ENCODE results near the gene ITSN2. TPM values are rescaled to one million over a fixed set of nuclear protein-coding genes. Genes with fewer than 3 reads are reported as not detected.

ITSN2 gene
- total RNA-seq, 5 donors from 2014 or later (not counting 1 experiment from before 2014, with no cell fraction given) = 95.7 to 110 (median 101) TPM

- Mint-ChIP-seq H3K4me1 (peaks cover 17 to 31% (median 30%) of the 10 kb centered on the region in 3 donors), H3K9me3 (no peaks in the 10 kb centered on the region), H3K27me3 (no peaks in the 10 kb centered on the region), H3K36me3 (peaks cover 34% of the 10 kb centered on the region), H3K27ac (peak overlapping the region in 1 of 2 donors; percentile 1), H3K4me3 (no peak overlapping the region)
- ATAC-seq (replicated peaks in 1 of 4) (no peak), DNase-seq (no peak)
- Histone ChIP-seq H3K27me3 (replicated peaks in 1 of 2; ENCODE audit: control insufficient read depth in 2 of 2, extremely low read depth in 1 of 2, insufficient read depth in 2 of 2, low read length in 1 of 2) (no peaks in the 10 kb centered on the region), H3K4me3 (ENCODE audit: control insufficient read depth in 1 of 2, extremely low read depth in 1 of 2, low read length in 1 of 2) (no peak overlapping the region), H3K4me1 (ENCODE audit: control insufficient read depth in 1 of 2, extremely low read depth in 1 of 2, insufficient read depth in 2 of 2, low read length in 2 of 2) (no peaks in the 10 kb centered on the region), H3K9me3 (no peaks in the 10 kb centered on the region), H3K36me3 (ENCODE audit: control insufficient read depth in 2 of 2, extremely low read depth in 1 of 2, insufficient read depth in 1 of 2, low read length in 1 of 2) (peaks cover 0 to 35% of the 10 kb centered on the region in 2 donors), H3K27ac (ENCODE audit: low read length) (no peak overlapping the region)
- WGBS (ENCODE audit: insufficient coverage) = no CpG with 5 or more reads among the region's 5 CpGs
- CTCF ChIA-PET = interaction anchor here in 1 of 2 donors (0.7 to 1.0 kb wide), 2 partner anchors 33 to 71 kb away, joined by 4 to 6 read pairs; no protein-coding TSS in a partner anchor
- POLR2A ChIA-PET = no interaction called here
Observed at GRCh38 chr2:24313744-24314632, 46.3 kb downstream of the ITSN2 start.

- Mint-ChIP-seq H3K27me3 (no peaks in the 10 kb centered on the region), H3K4me1 (no peaks in the 10 kb centered on the region), H3K4me3 (no peak overlapping the region), H3K36me3 (peaks cover 59% of the 10 kb centered on the region), H3K9me3 (no peaks in the 10 kb centered on the region), H3K27ac (no peak overlapping the region)
- DNase-seq (no peak), ATAC-seq (replicated peaks in 1 of 4) (no peak)
- Histone ChIP-seq H3K36me3 (ENCODE audit: control insufficient read depth in 2 of 2, extremely low read depth in 1 of 2, insufficient read depth in 1 of 2, low read length in 1 of 2) (peaks cover 6 to 83% of the 10 kb centered on the region in 2 donors), H3K27me3 (replicated peaks in 1 of 2; ENCODE audit: control insufficient read depth in 2 of 2, extremely low read depth in 1 of 2, insufficient read depth in 2 of 2, low read length in 1 of 2) (no peaks in the 10 kb centered on the region), H3K9me3 (no peaks in the 10 kb centered on the region), H3K4me1 (ENCODE audit: control insufficient read depth in 1 of 2, extremely low read depth in 1 of 2, insufficient read depth in 2 of 2, low read length in 2 of 2) (no peaks in the 10 kb centered on the region), H3K4me3 (ENCODE audit: control insufficient read depth in 1 of 2, extremely low read depth in 1 of 2, low read length in 1 of 2) (no peak overlapping the region), H3K27ac (ENCODE audit: low read length) (no peak overlapping the region)
- POLR2A ChIA-PET = interaction anchor here in 1 of 2 donors (1.0 kb wide), 1 partner anchor 24 kb away, joined by 4 read pairs; no protein-coding TSS in a partner anchor
- 100% methylated on average over 1 of the region's 2 CpGs for WGBS (ENCODE audit: insufficient coverage)
- CTCF ChIA-PET = no interaction called here
Observed at GRCh38 chr2:24307961-24308360, 52.4 kb downstream of the ITSN2 start.

DNA sequence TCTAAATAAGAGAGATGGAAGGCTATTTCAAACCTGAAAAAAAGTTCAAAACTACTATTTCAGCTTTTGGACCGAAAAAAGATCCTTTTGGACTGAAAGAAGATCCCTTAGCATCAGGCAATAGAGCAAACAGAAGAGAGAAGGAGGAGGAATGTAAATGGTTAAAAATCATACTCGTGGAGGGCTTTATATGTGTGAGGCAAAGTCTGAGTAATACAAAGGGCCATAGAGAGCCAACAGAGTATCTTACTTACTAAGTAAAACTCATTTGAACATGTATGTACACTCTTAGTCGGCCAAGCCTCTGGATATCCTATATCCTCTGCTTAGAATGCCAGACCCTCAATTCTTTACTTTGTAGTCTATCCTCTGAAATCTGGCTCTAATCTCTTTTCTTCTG is 55.7 kb downstream of the ITSN2 start:
- H3K4me3 ChIP-seq (ENCODE audit: control insufficient read depth in 1 of 2, extremely low read depth in 1 of 2, low read length in 1 of 2) = no peak overlapping the region
- H3K27me3 ChIP-seq (replicated peaks in 1 of 2; ENCODE audit: control insufficient read depth in 2 of 2, extremely low read depth in 1 of 2, insufficient read depth in 2 of 2, low read length in 1 of 2) = no peaks in the 10 kb centered on the region
- DNase-seq = no peak
- ChIA-PET POLR2A (no interaction called here), CTCF (interaction anchor here in 1 of 2 donors (0.5 kb wide), 1 partner anchor 295 kb away, joined by 3 read pairs; no protein-coding TSS in a partner anchor)
- Mint-ChIP-seq H3K27me3 (no peaks in the 10 kb centered on the region), H3K4me3 (no peak overlapping the region), H3K9me3 (no peaks in the 10 kb centered on the region), H3K36me3 (peaks cover 58% of the 10 kb centered on the region), H3K4me1 (no peaks in the 10 kb centered on the region), H3K27ac (no peak overlapping the region)
- WGBS (ENCODE audit: insufficient coverage) = 89% methylated on average over 1 of the region's 3 CpGs
- H3K4me1 ChIP-seq (ENCODE audit: control insufficient read depth in 1 of 2, extremely low read depth in 1 of 2, insufficient read depth in 2 of 2, low read length in 2 of 2) = no peaks in the 10 kb centered on the region
- ATAC-seq (replicated peaks in 1 of 4) = no peak
- no peak overlapping the region for H3K27ac ChIP-seq (ENCODE audit: low read length)
- H3K9me3 ChIP-seq = no peaks in the 10 kb centered on the region
- peaks cover 12 to 83% of the 10 kb centered on the region in 2 donors for H3K36me3 ChIP-seq (ENCODE audit: control insufficient read depth in 2 of 2, extremely low read depth in 1 of 2, insufficient read depth in 1 of 2, low read length in 1 of 2)

- Mint-ChIP-seq H3K4me3 (no peak overlapping the region), H3K27me3 (no peaks in the 10 kb centered on the region), H3K4me1 (no peaks in the 10 kb centered on the region), H3K9me3 (no peaks in the 10 kb centered on the region), H3K36me3 (peaks cover 60% of the 10 kb centered on the region), H3K27ac (no peak overlapping the region)
- Histone ChIP-seq H3K4me3 (ENCODE audit: control insufficient read depth in 1 of 2, extremely low read depth in 1 of 2, low read length in 1 of 2) (no peak overlapping the region), H3K4me1 (ENCODE audit: control insufficient read depth in 1 of 2, extremely low read depth in 1 of 2, insufficient read depth in 2 of 2, low read length in 2 of 2) (no peaks in the 10 kb centered on the region), H3K27ac (ENCODE audit: low read length) (no peak overlapping the region), H3K9me3 (no peaks in the 10 kb centered on the region), H3K27me3 (replicated peaks in 1 of 2; ENCODE audit: control insufficient read depth in 2 of 2, extremely low read depth in 1 of 2, insufficient read depth in 2 of 2, low read length in 1 of 2) (no peaks in the 10 kb centered on the region), H3K36me3 (ENCODE audit: control insufficient read depth in 2 of 2, extremely low read depth in 1 of 2, insufficient read depth in 1 of 2, low read length in 1 of 2) (peaks cover 12 to 83% of the 10 kb centered on the region in 2 donors)
- WGBS (ENCODE audit: insufficient coverage) = 94% methylated on average over 4 of the region's 4 CpGs
- ChIA-PET POLR2A (no interaction called here), CTCF (no interaction called here)
- ATAC-seq (replicated peaks in 1 of 4) (no peak), DNase-seq (no peak)
Observed at GRCh38 chr2:24304098-24304497, 56.2 kb downstream of the ITSN2 start.

- Histone ChIP-seq H3K4me1 (ENCODE audit: control insufficient read depth in 1 of 2, extremely low read depth in 1 of 2, insufficient read depth in 2 of 2, low read length in 2 of 2) (no peaks in the 10 kb centered on the region), H3K27ac (ENCODE audit: low read length) (no peak overlapping the region), H3K36me3 (ENCODE audit: control insufficient read depth in 2 of 2, extremely low read depth in 1 of 2, insufficient read depth in 1 of 2, low read length in 1 of 2) (peaks cover 12 to 83% of the 10 kb centered on the region in 2 donors), H3K4me3 (ENCODE audit: control insufficient read depth in 1 of 2, extremely low read depth in 1 of 2, low read length in 1 of 2) (no peak overlapping the region), H3K9me3 (no peaks in the 10 kb centered on the region), H3K27me3 (replicated peaks in 1 of 2; ENCODE audit: control insufficient read depth in 2 of 2, extremely low read depth in 1 of 2, insufficient read depth in 2 of 2, low read length in 1 of 2) (no peaks in the 10 kb centered on the region)
- Mint-ChIP-seq H3K4me1 (no peaks in the 10 kb centered on the region), H3K4me3 (no peak overlapping the region), H3K27ac (no peak overlapping the region), H3K36me3 (peaks cover 64% of the 10 kb centered on the region), H3K9me3 (no peaks in the 10 kb centered on the region), H3K27me3 (no peaks in the 10 kb centered on the region)
- POLR2A ChIA-PET = no interaction called here
- WGBS (ENCODE audit: insufficient coverage) = 100% methylated on average over 4 of the region's 6 CpGs
- CTCF ChIA-PET = no interaction called here
- ATAC-seq (replicated peaks in 1 of 4) (no peak), DNase-seq (no peak)
Observed at GRCh38 chr2:24301599-24301998, 58.7 kb downstream of the ITSN2 start.

DNA sequence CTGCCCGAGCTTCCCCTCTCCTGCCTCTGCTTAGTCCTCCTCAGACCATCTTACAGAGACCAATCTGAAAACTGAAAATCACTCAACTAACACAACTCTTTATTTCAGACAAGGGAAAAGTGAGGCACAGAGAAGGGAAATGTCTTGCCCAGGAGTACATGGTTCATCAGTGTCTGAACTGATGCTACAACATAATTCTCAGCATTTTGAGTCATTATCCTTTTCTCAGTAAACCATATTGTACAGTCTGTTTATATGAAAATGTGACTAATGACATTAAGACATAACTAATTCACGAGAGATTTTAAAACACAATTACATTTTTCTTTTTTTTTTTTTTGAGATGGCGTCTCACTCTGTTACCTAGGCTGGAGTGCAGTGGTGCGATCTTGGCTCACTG is 62.7 kb downstream of the ITSN2 start:
- no peak overlapping the region for H3K27ac ChIP-seq (ENCODE audit: low read length)
- ATAC-seq (replicated peaks in 1 of 4) = no peak
- WGBS (ENCODE audit: insufficient coverage) = no CpG with 5 or more reads among the region's 4 CpGs
- no peak for DNase-seq
- H3K4me3 ChIP-seq (ENCODE audit: control insufficient read depth in 1 of 2, extremely low read depth in 1 of 2, low read length in 1 of 2) = no peak overlapping the region
- ChIA-PET CTCF (no interaction called here), POLR2A (no interaction called here)
- Mint-ChIP-seq H3K4me1 (no peaks in the 10 kb centered on the region), H3K27me3 (no peaks in the 10 kb centered on the region), H3K9me3 (no peaks in the 10 kb centered on the region), H3K4me3 (no peak overlapping the region), H3K27ac (no peak overlapping the region), H3K36me3 (peaks cover 66% of the 10 kb centered on the region)
- H3K36me3 ChIP-seq (ENCODE audit: control insufficient read depth in 2 of 2, extremely low read depth in 1 of 2, insufficient read depth in 1 of 2, low read length in 1 of 2) = peaks cover 13 to 85% of the 10 kb centered on the region in 2 donors
- no peaks in the 10 kb centered on the region for H3K27me3 ChIP-seq (replicated peaks in 1 of 2; ENCODE audit: control insufficient read depth in 2 of 2, extremely low read depth in 1 of 2, insufficient read depth in 2 of 2, low read length in 1 of 2)
- no peaks in the 10 kb centered on the region for H3K4me1 ChIP-seq (ENCODE audit: control insufficient read depth in 1 of 2, extremely low read depth in 1 of 2, insufficient read depth in 2 of 2, low read length in 2 of 2)
- H3K9me3 ChIP-seq = no peaks in the 10 kb centered on the region

All from T-cell (primary cell).